ENCODE results near the gene PKNOX1.

DNA sequence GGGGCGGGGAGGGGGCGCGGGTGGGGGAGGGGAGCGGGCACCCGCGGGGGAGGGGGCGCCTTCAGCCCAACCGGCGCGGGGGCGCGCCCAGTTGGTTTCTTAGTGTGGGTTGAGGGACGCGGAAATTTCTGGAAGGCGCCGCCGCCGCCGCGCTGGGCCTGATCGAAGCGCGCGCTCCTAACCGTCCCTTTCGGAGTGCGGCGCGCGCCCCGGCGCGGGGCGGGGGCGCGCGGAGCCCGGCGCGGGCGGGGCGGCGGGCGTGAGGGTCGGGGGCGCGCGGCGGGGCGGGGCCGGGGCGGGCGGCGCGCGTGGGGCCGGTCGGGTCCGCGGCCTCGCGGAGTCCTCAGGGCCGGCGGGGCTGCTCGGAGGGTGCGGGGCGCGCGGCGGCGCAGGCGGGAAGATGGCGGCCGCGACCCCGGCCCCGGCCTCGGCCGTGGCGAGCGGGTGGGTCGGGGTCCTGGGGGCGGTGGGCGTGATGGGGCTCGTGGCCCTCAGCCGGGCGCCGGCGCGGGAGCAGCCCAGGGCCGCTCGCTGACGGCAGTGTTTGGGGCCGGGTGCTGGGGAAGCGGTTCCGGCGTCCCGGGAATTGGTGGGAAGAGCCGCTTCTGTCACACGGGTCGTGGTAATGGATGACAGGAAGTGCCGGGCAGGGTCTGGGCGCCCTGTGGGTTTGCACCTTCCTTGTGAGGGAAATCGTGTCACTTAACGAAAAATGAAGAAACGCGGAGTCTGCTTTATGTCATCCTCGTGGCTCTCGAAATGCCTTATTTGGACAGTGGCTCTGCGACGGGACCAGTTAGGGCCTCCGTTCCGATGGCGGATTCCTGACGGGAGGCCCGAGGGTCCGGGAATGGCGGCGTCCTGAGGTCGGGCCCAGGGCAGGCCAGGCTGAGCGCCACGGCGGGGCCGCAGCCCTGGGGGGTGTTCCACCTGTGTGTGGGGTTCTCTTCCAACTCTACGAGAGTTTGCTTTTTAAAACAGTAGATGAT, 764 bp downstream of the PKNOX1 start:
- TF ChIP-seq ZNF274 (IDR thresholded peaks at IDR 0.05; ENCODE audit: low read depth, low read length) (no peak), YY1 (IDR thresholded peaks at IDR 0.05; ENCODE audit: insufficient read depth, insufficient read length) (peak; percentile 55), SUZ12 (IDR thresholded peaks at IDR 0.05; ENCODE audit: extremely low read depth, insufficient read depth, insufficient read length) (no peak)

Measured in NT2/D1 (cell line).